ENCODE measurements around the gene TPM4. TPM values are rescaled to one million over a fixed set of nuclear protein-coding genes. Genes with fewer than 3 reads are reported as not detected.

TPM4 gene
- total and polyA plus RNA-seq, 8 donors = 437 to 631 (median 556) TPM

DNA sequence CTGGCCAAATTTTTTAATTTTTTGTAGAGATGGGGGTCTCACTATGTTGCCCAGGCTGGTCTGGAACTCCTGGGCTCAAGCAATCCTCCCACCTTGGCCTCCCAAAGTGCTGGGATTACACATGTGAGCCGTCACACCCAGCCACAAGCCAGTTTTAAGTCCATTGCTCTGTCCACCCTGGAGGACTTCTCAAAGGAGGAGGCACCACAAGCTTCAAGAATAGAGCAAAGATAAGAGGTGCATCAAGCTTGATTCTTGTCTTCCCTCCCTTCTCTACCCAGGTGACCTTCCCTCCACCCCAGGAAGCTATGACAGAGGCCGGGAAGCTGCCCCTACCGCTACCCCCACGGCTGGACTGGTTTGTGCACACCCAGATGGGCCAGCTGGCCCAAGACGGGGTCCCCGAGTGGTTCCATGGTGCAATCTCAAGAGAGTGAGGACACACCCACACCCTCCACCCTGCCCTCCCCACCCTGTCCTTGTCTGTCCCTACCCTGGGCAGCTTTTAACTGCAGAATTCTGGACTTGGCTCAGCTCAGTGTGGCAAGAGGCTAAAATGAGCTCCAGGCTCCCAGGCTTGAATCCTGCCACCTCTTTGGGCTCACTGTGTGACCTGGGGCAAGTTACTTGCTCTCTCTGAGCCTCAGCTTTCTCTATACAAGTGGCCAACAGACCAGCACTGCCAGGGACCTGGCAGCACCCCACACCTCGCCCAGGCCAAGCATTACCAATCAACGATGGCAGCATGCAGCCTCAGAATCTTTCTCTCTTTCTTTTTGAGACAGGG, 72.3 kb downstream of the TPM4 start:
- intact Hi-C loops (cut with DNase I) = no loop called here
- Histone ChIP-seq H3K4me1 (peaks cover 0 to 69% of the 10 kb centered on the region in 2 donors), H3K9me3 (no peaks in the 10 kb centered on the region), H3K27me3 (no peaks in the 10 kb centered on the region), H3K27ac (peak overlapping the region; percentile 7 to 89), H3K36me3 (peaks cover 0 to 20% of the 10 kb centered on the region in 2 donors), H3K4me3 (no peak overlapping the region)
- ATAC-seq (no peak), DNase-seq (no peak)
- TF ChIP-seq, protein P1, sequence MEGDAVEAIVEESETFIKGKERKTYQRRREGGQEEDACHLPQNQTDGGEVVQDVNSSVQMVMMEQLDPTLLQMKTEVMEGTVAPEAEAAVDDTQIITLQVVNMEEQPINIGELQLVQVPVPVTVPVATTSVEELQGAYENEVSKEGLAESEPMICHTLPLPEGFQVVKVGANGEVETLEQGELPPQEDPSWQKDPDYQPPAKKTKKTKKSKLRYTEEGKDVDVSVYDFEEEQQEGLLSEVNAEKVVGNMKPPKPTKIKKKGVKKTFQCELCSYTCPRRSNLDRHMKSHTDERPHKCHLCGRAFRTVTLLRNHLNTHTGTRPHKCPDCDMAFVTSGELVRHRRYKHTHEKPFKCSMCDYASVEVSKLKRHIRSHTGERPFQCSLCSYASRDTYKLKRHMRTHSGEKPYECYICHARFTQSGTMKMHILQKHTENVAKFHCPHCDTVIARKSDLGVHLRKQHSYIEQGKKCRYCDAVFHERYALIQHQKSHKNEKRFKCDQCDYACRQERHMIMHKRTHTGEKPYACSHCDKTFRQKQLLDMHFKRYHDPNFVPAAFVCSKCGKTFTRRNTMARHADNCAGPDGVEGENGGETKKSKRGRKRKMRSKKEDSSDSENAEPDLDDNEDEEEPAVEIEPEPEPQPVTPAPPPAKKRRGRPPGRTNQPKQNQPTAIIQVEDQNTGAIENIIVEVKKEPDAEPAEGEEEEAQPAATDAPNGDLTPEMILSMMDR (IDR thresholded peaks at IDR 0.05) = no peak

Other genes starting within 250 kb of the TPM4 start
- gene CYP4F2, start 178.4 kb upstream of the TPM4 start, total RNA-seq = not detected
- gene CYP4F2, start 178.4 kb upstream of the TPM4 start, polyA plus RNA-seq (ENCODE audit: insufficient read length in 6 of 6) = under 1 TPM in 1 of 6 donors, not detected in 5; 0.34 TPM
- 1 to 10 TPM in 1 of 2 donors, not detected in 1; 2.3 TPM for gene CYP4F11, start 142.0 kb upstream of the TPM4 start, total RNA-seq
- under 1 TPM in 1 of 6 donors, not detected in 5; 0.04 TPM for gene CYP4F11, start 142.0 kb upstream of the TPM4 start, polyA plus RNA-seq (ENCODE audit: insufficient read length in 6 of 6)
- not detected for gene OR10H4, start 127.5 kb upstream of the TPM4 start, total RNA-seq
- gene OR10H4, start 127.5 kb upstream of the TPM4 start, polyA plus RNA-seq (ENCODE audit: insufficient read length in 6 of 6) = not detected
- gene RAB8A, start 35.4 kb downstream of the TPM4 start, total RNA-seq = 10 to 100 TPM; 70.7 to 88.8 TPM
- 100 to 1,000 TPM in 1 of 6 donors, 10 to 100 TPM in 5; 64.9 to 102 (median 73.0) TPM for gene RAB8A, start 35.4 kb downstream of the TPM4 start, polyA plus RNA-seq (ENCODE audit: insufficient read length in 6 of 6)
- 1 to 10 TPM; 7.1 to 8.5 TPM for gene HSH2D, start 67.2 kb downstream of the TPM4 start, total RNA-seq
- gene HSH2D, start 67.2 kb downstream of the TPM4 start, polyA plus RNA-seq (ENCODE audit: insufficient read length in 6 of 6) = 1 to 10 TPM; 1.8 to 2.7 (median 2.1) TPM
- not detected for gene CIB3, start 97.0 kb downstream of the TPM4 start, total RNA-seq
- not detected for gene CIB3, start 97.0 kb downstream of the TPM4 start, polyA plus RNA-seq (ENCODE audit: insufficient read length in 6 of 6)
- 10 to 100 TPM; 57.1 to 62.3 TPM for gene FAM32A, start 108.9 kb downstream of the TPM4 start, total RNA-seq
- 100 to 1,000 TPM in 4 of 6 donors, 10 to 100 TPM in 2; 94.4 to 109 (median 105) TPM for gene FAM32A, start 108.9 kb downstream of the TPM4 start, polyA plus RNA-seq (ENCODE audit: insufficient read length in 6 of 6)
- gene AP1M1, start 121.4 kb downstream of the TPM4 start, total RNA-seq = 10 to 100 TPM; 72.1 to 73.9 TPM
- 10 to 100 TPM; 51.2 to 62.7 (median 54.0) TPM for gene AP1M1, start 121.4 kb downstream of the TPM4 start, polyA plus RNA-seq (ENCODE audit: insufficient read length in 6 of 6)
- 10 to 100 TPM; 30.2 to 75.9 TPM for gene KLF2, start 248.3 kb downstream of the TPM4 start, total RNA-seq
- 10 to 100 TPM; 12.9 to 69.1 (median 37.6) TPM for gene KLF2, start 248.3 kb downstream of the TPM4 start, polyA plus RNA-seq (ENCODE audit: insufficient read length in 6 of 6)

All from left lung (tissue), 10 donors.